GM23248 (cell line): ENCODE measurements around the gene PTGS1.

ENCODE experiments used
- EZH2 ChIP-seq: fragments of 200-600 bp; sonication (generic); IDR thresholded peaks from 2 replicates; pipeline ENCODE4 v1.6.1; 2018; ENCODE audit warnings: antibody characterized with exemption, mild to moderate bottlenecking; ENCODE audit not compliant: insufficient read depth, poor library complexity, severe bottlenecking
- EZH2phosphoT487 ChIP-seq: fragments of 200-600 bp; sonication (generic); IDR thresholded peaks from 2 replicates; pipeline ENCODE4 v1.6.1; 2018; ENCODE audit warnings: antibody characterized with exemption, moderate library complexity, mild to moderate bottlenecking, low read depth; ENCODE audit not compliant: insufficient read depth

- no peak for TF ChIP-seq EZH2phosphoT487
- no peak for TF ChIP-seq EZH2
These were observed 41.2 kb upstream of the PTGS1 start for GRCh38 chr9:122329597-122329996.
